Activated T-cell treated with anti-CD3 and anti-CD28 coated beads for 1 hour (primary cell): ENCODE data around the gene PRDM16.

ENCODE experiments used
- DNase-seq: peaks from one replicate; pipeline ENCODE4 v3.0.0-alpha.2; 2020; ENCODE audit warnings: low read depth

PRDM16 gene

GRCh38 chr1:3453203-3453761, 384.3 kb downstream of the PRDM16 start:
- peak; percentile 66 for DNase-seq

GRCh38 chr1:3453891-3454810, 385.1 kb downstream of the PRDM16 start, which contains the start of gene ARHGEF16:
TSS of gene ARHGEF16 (plus strand) at chr1:3454665. CDS start at chr1:3463085, 8,420 bp downstream.
- no peak for DNase-seq

GRCh38 chr1:3454811-3455618, 386.0 kb downstream of the PRDM16 start:
- DNase-seq = no peak

- DNase-seq = no peak
Measured at GRCh38 chr1:3455670-3456448, 386.9 kb downstream of the PRDM16 start.

GRCh38 chr1:3456449-3456963, 387.5 kb downstream of the PRDM16 start:
- DNase-seq = no peak

GRCh38 chr1:3456964-3457909, 388.2 kb downstream of the PRDM16 start:
- no peak for DNase-seq

- no peak for DNase-seq
Measured at GRCh38 chr1:3457910-3458883, 389.2 kb downstream of the PRDM16 start.

GRCh38 chr1:3459051-3459908, 390.3 kb downstream of the PRDM16 start:
- DNase-seq = no peak

GRCh38 chr1:3459940-3460671, 391.1 kb downstream of the PRDM16 start:
- DNase-seq = no peak

- DNase-seq = no peak
Measured at GRCh38 chr1:3460672-3461131, 391.7 kb downstream of the PRDM16 start.

- DNase-seq = no peak
Measured at GRCh38 chr1:3461238-3461933, 392.4 kb downstream of the PRDM16 start.

GRCh38 chr1:3461934-3462275, 392.9 kb downstream of the PRDM16 start:
- no peak for DNase-seq

- DNase-seq = no peak
Measured at GRCh38 chr1:3462356-3463012, 393.5 kb downstream of the PRDM16 start.

GRCh38 chr1:3463013-3463385, 394.0 kb downstream of the PRDM16 start:
- no peak for DNase-seq

- no peak for DNase-seq
Measured at GRCh38 chr1:3463408-3463863, 394.4 kb downstream of the PRDM16 start.
